NOMO-1 (cell line): ENCODE measurements around the gene OR2V1.
"Not testable (repeated sequence)": the region's sequence is repeated elsewhere in the genome, so short reads cannot be mapped to it uniquely, and the experiment has no call there.

ENCODE experiments used
- DNase-seq, 2 experiments: peaks; one replicate each; lab custom pipeline; 2025; ENCODE audit not compliant: unreplicated experiment in 2 of 2; lab: John Stamatoyannopoulos, UW

Gene OR2V1

GRCh38 chr5:181104606-181105390 is 26.2 kb downstream of the OR2V1 start:
- not testable (repeated sequence) for DNase-seq

DNA sequence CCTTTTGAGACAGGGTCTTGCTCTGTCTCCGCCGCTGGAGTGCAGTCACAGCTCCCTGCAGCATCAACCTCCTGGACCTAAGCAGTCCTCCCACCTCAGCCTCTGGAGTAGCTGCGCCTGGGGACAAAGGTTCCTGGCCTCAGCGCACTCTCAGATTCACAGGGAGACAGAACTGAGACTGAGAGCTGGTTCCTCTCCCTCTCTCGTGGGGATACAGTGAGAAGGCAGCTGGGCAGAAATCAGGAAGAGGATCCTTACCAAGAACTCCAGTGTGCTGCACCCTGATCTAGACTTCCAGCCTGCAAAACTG is 26.8 kb downstream of the OR2V1 start:
- not testable (repeated sequence) for DNase-seq

GRCh38 chr5:181101930-181102674 is 28.9 kb downstream of the OR2V1 start:
- not testable (repeated sequence) for DNase-seq

- not testable (repeated sequence) for DNase-seq
These were observed 29.8 kb downstream of the OR2V1 start for GRCh38 chr5:181101030-181101641.

DNA sequence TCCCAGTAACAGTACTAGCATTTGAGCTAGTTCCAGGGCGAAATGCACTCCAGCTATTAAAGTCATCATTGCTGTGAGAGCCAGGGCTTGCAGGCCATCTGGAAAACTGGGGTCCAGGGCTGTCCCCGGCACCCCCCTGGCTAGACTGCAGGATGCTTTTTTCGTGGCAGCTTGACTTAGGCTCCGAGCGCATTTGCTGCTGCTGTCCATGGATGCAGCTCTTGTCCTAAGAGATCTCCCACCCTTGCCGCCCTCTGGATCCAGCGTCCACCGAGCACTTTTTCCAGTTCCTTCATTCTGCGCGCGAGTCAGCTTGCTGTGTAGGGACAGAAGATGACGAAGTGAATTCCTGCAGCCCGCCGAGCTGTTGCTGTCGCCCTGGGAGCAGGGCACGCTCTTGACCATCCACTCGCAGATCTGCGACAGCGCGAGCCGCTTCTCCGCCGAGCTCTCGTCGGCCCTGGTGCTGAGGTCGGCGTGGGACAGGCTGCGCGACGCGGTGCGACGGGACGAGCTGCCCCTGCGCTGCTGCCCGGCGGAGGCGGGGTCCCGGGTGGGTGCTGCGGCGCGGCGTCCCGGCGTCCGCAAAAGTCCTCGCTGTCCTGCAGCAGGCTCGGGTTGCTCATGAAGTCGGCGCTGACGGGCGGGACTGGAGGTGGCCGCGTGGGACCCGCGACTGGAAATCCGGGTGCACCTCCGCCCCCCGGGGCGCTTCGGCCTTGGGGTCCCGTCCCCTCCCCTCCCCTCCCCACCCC is 30.7 kb downstream of the OR2V1 start:
- DNase-seq: no peak

- DNase-seq: no peak
These were observed 31.3 kb downstream of the OR2V1 start for GRCh38 chr5:181099602-181100086.

GRCh38 chr5:181098762-181099601 is 32.0 kb downstream of the OR2V1 start:
- no peak for DNase-seq

DNA sequence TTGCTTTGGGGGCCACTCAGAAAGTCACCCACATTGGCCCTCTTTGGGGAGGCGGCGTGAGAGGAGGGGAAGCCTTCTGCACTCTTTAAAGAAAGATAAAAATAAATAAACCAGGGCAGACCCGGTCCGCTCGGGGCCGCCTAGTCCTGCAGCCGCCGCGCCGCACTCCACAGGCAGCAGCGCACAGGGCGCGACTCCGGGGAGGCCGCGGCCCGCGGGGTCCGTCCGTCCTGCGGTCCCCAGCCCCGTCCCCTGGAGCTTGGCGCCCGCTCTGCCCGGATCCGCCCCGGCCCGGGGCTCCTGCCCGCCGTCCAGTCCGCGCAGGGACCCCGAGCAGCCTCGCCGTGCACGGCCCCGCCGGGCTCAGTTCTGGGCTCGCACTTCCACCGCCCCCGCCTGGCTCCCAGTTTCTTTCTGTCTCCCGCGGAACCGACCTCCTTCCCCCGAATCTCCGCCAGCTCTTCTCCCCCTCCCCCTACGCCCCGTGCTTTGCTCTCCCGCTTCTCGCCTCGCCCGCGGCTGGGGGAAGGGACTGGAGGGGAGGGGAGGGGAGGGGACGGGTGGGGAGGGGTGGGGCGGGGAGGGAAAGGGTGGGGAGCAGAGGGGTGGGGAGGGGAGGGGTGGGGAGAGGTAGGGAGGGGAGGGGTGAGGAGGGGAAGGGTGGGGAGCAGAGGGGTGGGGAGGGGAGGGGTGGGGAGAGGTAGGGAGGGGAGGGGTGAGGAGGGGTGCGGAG is 33.0 kb downstream of the OR2V1 start:
- DNase-seq: not testable (repeated sequence)

GRCh38 chr5:181097383-181097753 is 33.6 kb downstream of the OR2V1 start:
- DNase-seq: not testable (repeated sequence)

DNA sequence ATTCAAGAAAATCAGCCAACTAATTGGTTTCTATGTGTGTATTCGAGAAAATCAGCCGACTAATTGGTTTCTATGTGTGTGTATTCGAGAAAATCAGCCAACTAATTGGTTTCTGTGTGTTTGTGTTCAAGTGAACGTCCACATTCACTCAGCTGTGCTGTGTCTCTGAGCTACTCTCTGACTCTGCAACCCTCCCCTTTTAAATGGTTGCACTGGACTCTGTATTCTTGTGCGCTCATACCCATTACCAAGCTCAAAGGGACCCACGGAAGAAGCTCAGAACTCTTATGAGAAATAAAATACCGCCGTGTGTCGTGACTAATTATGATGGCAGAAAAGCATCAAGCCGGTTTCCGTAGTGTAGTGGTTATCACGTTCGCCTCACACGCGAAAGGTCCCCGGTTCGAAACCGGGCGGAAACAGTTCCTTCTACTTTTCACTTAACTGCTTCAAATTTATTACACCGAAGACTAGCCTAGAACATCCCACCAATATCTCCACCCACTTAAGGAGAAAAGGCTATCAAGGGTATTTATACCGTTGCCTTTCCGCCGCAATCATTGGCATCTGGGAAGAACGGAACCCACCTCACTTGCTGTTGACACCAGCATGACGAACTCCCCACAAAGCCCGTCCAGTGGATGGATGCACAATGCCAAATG is 34.1 kb downstream of the OR2V1 start:
- DNase-seq: not testable (repeated sequence)

GRCh38 chr5:181095162-181095561 is 35.8 kb downstream of the OR2V1 start:
- DNase-seq: not testable (repeated sequence)

DNA sequence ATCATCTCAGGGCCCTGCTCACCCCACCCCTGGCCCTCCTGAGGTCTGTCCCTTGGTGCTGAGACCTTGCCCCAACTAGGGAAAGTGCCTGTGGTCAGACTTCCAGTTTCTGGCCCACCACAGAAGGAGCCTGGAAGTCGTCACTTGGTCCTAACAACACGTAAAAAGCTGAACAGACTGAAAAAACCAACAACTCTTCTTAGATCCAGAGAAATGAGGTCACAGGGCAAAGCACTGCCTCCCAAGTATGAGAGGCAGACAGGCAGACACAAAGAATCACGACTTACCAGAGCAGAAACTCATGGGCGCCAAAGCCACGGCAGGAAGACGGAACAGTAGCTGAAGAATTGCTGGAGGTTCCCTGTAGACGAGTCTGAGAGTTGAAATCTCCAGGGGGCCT is 38.5 kb downstream of the OR2V1 start:
- no peak for DNase-seq

DNA sequence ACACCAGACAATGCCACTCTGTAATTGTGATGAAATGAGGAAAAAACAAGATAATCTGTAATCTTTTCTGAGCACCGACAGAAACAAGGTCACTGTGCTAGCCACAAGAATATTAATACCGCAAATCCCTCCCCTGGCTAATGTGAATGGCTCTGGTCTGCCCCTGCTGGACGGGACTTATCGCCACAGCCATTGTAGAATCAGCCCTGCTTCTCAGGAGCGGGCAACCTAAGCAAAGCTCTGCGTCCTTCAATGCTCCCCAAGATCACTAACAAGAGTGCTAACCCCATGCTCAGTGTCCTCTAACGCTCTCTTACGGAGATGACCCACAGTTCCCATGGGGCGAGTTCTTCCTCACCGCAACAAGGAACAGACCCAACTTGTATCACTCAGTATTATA is 42.7 kb downstream of the OR2V1 start:
- DNase-seq: no peak

DNA sequence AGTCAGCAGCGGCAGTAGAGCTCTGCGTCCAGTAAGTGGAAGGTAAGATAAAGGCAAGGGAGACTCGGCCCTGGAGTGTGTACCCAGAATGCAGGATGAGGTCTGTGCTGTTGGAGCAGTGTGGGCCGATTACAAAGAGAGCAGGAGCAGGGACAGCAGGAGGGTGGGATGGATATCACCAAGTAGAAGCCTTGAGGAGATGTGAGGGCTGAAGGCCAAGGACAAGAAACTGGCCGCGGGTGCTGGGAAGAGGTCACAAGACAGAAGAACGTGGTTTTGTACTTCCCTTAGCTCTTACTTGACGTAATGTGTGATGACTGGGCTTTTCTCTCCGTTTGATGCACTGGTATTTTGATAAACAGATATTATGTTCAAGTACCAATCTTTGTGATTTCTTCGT is 43.7 kb downstream of the OR2V1 start:
- DNase-seq: no peak

DNA sequence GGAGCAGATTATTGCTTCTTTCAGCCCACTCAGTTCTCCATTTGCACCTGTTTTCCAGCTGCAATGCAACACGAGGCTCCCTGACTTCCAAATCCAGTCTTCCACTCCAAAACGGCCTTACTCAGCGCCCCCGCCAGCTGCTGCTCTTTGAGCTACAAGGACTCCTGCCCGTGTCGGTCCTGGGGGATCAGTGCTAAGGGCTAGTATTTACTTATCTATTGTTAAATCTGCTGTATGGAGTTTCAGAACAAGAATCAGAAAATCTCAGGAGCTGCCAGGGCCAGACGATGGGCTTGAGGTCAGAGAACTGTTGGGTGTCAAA is 44.1 kb downstream of the OR2V1 start:
- no peak for DNase-seq

GRCh38 chr5:181086026-181086883 is 44.7 kb downstream of the OR2V1 start:
- DNase-seq: no peak

- no peak for DNase-seq
These were observed 46.3 kb downstream of the OR2V1 start for GRCh38 chr5:181084621-181085195.

DNA sequence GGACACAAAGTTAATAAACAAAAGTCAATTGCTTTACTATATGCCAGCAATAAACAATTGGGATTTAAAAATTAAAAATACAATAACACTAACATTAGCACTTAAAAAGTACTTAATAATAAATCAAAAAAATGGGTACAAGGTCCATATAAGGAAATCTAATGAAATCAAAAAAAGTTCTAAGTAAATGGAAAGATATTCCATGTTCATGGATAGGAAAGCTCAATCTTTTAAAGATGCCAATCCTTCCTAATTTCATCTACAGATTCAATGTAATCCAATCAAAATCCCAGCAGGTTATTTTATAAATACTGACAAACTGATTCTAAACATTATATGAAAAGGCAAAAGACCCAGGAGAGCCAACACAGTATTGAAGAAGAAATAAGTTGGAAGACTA is 49.0 kb downstream of the OR2V1 start:
- DNase-seq: no peak
